HG03095 (cell line): ENCODE data around the gene HYCC1.
"Not testable (repeated sequence)": the region's sequence is repeated elsewhere in the genome, so short reads cannot be mapped to it uniquely, and the experiment has no call there.

Experiments
- ATAC-seq: cut with Tn5 transposase; IDR thresholded peaks from one replicate; pipeline ENCODE4 v1.9.1; 2021; ENCODE audit warnings: moderate library complexity; ENCODE audit not compliant: unreplicated experiment

HYCC1 gene

GRCh38 chr7:23013715-23014649 lies at the start of gene HYCC1:
TSS of gene HYCC1 (minus strand) at chr7:23014130. CDS start at chr7:22991111, 23,019 bp downstream.
- peak; percentile 92 for ATAC-seq

- no peak for ATAC-seq
Observed at GRCh38 chr7:23062452-23062851, 48.5 kb upstream of the HYCC1 start.

- ATAC-seq = no peak
Observed at GRCh38 chr7:23061327-23061726, 47.4 kb upstream of the HYCC1 start.

- no peak for ATAC-seq
Observed at GRCh38 chr7:23058408-23059096, 44.6 kb upstream of the HYCC1 start.

GRCh38 chr7:23055582-23056178 lies 41.8 kb upstream of the HYCC1 start:
- ATAC-seq = peak; percentile 69

- ATAC-seq = not testable (repeated sequence)
Observed at GRCh38 chr7:23051124-23051485, 37.2 kb upstream of the HYCC1 start.

- ATAC-seq = not testable (repeated sequence)
Observed at GRCh38 chr7:23046336-23046735, 32.4 kb upstream of the HYCC1 start.

GRCh38 chr7:23045086-23045485 lies 31.2 kb upstream of the HYCC1 start:
- not testable (repeated sequence) for ATAC-seq

- no peak for ATAC-seq
Observed at GRCh38 chr7:23044581-23044980, 30.7 kb upstream of the HYCC1 start.

GRCh38 chr7:23043441-23043840 lies 29.5 kb upstream of the HYCC1 start:
- no peak for ATAC-seq

GRCh38 chr7:23039674-23040073 lies 25.7 kb upstream of the HYCC1 start:
- ATAC-seq = not testable (repeated sequence)

- ATAC-seq = not testable (repeated sequence)
Observed at GRCh38 chr7:23035542-23036371, 21.8 kb upstream of the HYCC1 start.

GRCh38 chr7:23027261-23027660 lies 13.3 kb upstream of the HYCC1 start:
- no peak for ATAC-seq

- no peak for ATAC-seq
Observed at GRCh38 chr7:23026164-23026563, 12.2 kb upstream of the HYCC1 start.

- ATAC-seq = no peak
Observed at GRCh38 chr7:23024454-23024853, 10.5 kb upstream of the HYCC1 start.

GRCh38 chr7:23022851-23023250 lies 8.9 kb upstream of the HYCC1 start:
- ATAC-seq = no peak

GRCh38 chr7:23022258-23022769 lies 8.4 kb upstream of the HYCC1 start:
- ATAC-seq = no peak

GRCh38 chr7:23021596-23021995 lies 7.7 kb upstream of the HYCC1 start:
- ATAC-seq = no peak

- ATAC-seq = no peak
Observed at GRCh38 chr7:23020742-23021401, 6.9 kb upstream of the HYCC1 start.

GRCh38 chr7:23018750-23019149 lies 4.8 kb upstream of the HYCC1 start:
- no peak for ATAC-seq
